H7 (cell line): Measurements from ENCODE around the gene TRA2A. TPM values are rescaled to one million over a fixed set of nuclear protein-coding genes. Genes with fewer than 3 reads are reported as not detected.
A peak's percentile ranks its signal among the peaks of the same experiment; 100 is the strongest.
"Not testable (repeated sequence)": the region's sequence is repeated elsewhere in the genome, so short reads cannot be mapped to it uniquely, and the experiment has no call there.

Experiments used
- DNase-seq: peaks from one replicate; pipeline ENCODE4 v3.0.0; 2012
- H3K27me3 ChIP-seq: 2 replicates; pipeline ENCODE4 v1.6.0; 2011; ENCODE audit warnings: mild to moderate bottlenecking, low read length; ENCODE audit not compliant: control insufficient read depth, insufficient read depth
- H3K36me3 ChIP-seq: replicated peaks from 2 replicates; pipeline ENCODE4 v1.5.1; 2011; ENCODE audit warnings: low read length; ENCODE audit not compliant: control insufficient read depth, insufficient read depth
- H3K4me3 ChIP-seq: 2 replicates; pipeline ENCODE4 v1.5.1; 2011; ENCODE audit warnings: low read depth, mild to moderate bottlenecking, control low read depth, low read length, moderate library complexity; ENCODE audit not compliant: insufficient read depth
- total RNA-seq: library from RNA; depleted of rRNA; stranded (reverse); fragments of >200 nt; shearing (Covaris generic); gene quantifications from 2 replicates; pipeline ENCODE4 v1.2.3, GENCODE V29; 2014

The TRA2A gene
- total RNA-seq, 1 experiment from 2014 or later = 24.9 TPM

DNA sequence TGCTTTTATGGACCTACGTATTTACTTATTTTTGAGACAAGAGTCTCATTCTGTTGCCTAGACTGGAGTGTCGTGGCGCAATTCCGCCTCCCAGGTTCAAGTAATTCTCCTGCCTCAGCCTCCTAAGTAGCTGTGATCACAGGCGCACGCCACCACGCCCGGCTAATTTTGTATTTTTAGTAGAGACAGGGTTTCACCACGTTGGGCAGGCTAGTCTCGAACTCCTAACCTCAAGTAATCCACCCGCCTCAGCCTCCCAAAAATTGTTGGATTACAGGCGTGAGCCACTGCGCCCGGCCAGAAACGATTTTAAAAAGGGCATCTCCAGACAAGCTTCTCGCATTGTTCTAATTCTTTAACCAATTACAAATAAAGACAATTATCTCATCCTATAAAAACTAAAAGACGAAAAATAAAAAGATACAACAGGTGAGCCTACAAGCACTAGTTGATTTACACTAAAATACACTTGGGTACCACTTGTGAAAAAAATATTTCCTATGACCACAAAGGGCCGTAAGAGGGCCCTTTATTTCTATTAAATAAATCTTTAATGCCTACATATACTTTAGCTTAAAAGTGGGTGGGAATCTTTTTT is 2.4 kb downstream of the TRA2A start:
- H3K27me3 ChIP-seq = no peaks in the 10 kb centered on the region
- no peak overlapping the region for H3K4me3 ChIP-seq
- no peak for DNase-seq
- no peaks in the 10 kb centered on the region for H3K36me3 ChIP-seq

DNA sequence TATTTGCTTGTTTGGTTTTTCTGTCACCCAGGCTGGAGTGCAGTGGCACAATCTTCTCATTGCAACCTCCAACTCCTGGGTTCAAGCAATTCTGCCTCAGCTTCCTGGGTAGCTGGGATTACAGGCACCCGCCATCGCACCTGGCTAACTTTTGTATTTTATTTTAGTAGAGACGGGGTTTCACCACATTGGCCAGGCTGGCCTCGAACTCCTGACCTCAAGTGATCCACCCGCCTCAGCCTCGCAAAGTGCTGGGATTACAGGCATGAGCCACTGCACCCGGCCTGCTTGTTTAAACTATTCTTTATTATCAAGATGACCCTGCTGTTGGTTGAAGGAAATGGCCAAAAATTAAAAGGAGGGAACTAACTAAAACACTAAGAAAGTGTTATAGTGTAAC is 6.2 kb downstream of the TRA2A start:
- H3K27me3 ChIP-seq, H3K4me3 ChIP-seq, H3K36me3 ChIP-seq, DNase-seq: not testable (repeated sequence)

DNA sequence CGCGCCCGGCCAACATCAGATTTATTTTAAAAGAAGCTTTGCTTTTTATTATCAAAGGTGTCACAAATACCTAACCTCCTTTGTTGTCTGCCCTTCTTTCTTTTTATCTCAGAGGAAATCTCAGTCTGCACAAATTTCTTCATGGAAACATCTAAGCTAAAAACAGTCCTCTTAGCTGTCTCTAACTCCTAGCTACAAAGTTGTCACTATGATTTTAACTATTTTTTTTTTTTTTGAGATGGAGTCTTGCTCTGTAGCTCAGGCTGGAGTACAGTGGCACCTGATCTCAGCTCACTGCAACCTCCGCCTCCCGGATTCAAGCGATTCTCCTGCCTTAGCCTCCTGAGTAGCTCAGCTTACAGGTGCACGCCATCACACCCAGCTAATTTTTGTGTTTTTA is 7.3 kb downstream of the TRA2A start:
- DNase-seq = no peak
- H3K27me3 ChIP-seq = no peaks in the 10 kb centered on the region
- no peak overlapping the region for H3K4me3 ChIP-seq
- peaks cover 11% of the 10 kb centered on the region for H3K36me3 ChIP-seq

DNA sequence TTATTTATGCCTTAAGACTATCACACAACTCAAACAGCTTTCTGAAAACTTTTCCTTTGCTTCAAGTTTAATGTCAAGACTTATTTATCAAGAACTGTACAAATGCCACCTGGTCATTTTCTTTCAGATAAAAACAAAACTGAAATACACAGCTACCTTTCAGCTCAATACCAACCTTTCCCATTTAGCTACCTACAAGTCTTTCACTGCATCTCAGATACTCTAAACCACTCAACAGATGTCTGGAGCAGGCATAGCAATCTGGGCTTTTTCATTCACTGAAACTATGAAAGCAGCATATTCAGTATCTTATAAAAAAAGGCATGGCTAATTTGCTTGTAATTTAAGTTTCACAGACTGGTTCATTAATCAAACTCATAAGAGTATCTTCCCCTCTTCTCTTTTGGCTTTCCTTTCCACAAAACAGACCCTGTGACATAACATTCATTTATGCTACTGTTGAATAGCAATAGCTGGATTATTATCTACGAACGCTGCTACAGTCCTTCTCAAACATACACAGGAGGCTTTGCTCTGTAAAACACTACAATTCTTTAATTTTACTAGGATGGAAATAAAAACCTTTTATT is 8.2 kb downstream of the TRA2A start:
- DNase-seq = no peak
- Histone ChIP-seq H3K27me3 (no peaks in the 10 kb centered on the region), H3K4me3 (no peak overlapping the region), H3K36me3 (peaks cover 19% of the 10 kb centered on the region)

DNA sequence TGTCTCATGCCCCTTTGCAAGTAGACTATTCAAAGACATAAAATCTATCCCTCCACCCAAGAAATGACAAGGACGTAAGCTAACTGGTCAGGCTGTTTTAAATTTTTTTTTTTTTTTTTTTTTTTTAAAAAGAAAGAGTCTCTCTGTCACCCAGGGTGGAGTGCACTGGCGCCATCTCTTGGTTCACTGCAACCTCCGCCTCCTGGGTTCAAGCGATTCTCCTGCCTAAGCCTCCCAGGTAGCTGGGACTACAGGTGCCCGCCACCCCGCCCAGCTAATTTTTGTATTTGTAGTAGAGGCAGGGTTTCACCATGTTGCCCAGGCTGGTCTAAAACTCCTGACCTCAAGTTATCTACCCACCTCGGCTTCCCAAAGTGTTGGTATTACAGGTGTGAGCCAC is 11.2 kb downstream of the TRA2A start:
- H3K36me3 ChIP-seq = peaks cover 29% of the 10 kb centered on the region

DNA sequence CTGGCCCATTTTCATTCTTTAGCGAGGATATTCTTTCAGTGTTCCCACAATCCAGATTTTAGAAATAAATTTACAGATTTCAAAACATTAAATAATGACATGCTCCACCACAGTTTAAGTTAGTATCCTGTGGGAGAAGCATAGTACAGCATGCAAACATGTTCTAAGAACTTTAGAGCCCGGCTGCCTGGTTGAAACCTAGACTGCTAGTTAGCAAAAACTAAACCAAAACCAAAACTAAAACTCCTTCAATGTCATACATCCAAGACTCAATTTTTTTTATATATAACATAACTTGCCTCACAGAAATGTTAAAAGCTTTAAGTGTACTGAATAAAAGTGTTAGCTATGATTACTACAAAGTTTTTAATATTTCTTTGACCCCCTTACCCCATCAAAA is 17.0 kb downstream of the TRA2A start:
- no peak overlapping the region for H3K4me3 ChIP-seq
- H3K27me3 ChIP-seq = no peaks in the 10 kb centered on the region
- peaks cover 40% of the 10 kb centered on the region for H3K36me3 ChIP-seq
- DNase-seq = no peak

More for the DNA sequence above, 11.2 kb downstream of the TRA2A start:
- Histone ChIP-seq H3K4me3 (no peak overlapping the region), H3K27me3 (no peaks in the 10 kb centered on the region)
- DNase-seq = no peak

DNA sequence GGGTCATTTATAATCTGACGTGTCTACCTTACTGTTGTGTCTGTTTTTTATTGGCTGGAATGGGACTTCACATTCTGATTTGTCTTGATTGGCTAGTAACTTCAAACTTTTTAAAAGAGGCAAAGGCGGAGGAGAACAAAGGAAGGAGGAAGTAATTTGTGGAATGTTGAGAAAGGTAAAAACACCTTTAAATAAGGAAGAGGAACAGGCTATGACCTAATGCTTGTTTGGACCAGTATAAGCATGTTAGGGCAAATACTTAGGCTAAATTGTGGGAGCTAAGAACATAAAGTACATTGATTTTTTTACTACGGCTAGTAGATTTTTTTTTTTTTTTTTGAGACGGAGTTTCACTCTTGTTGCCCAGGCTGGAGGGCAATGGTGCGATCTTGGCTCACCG is 18.0 kb downstream of the TRA2A start:
- H3K36me3 ChIP-seq = peaks cover 36% of the 10 kb centered on the region
- not testable (repeated sequence) for H3K4me3 ChIP-seq, DNase-seq, H3K27me3 ChIP-seq

DNA sequence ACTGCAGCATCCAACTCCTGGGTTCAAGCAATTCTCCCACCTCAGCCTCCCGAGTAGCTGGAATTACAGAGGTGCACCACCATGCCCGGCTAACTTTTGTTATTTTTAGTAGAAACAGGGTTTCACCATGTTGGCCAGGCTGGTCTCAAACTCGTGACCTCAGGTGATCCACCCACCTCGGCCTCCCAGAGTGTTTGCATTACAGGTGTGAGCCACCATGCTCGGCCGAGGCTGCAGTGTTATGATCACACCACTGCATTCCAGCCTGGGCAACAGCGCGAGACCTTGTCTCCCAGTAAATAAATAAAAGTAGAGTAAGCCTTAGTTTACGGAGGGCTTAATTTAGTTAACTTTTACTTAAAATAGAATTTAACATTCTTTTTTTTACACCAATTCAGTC is 37.8 kb downstream of the TRA2A start:
- H3K4me3 ChIP-seq = no peak overlapping the region
- DNase-seq = no peak
- H3K36me3 ChIP-seq = no peaks in the 10 kb centered on the region; the same call in 1 of the 2 replicates
- H3K27me3 ChIP-seq = no peaks in the 10 kb centered on the region

DNA sequence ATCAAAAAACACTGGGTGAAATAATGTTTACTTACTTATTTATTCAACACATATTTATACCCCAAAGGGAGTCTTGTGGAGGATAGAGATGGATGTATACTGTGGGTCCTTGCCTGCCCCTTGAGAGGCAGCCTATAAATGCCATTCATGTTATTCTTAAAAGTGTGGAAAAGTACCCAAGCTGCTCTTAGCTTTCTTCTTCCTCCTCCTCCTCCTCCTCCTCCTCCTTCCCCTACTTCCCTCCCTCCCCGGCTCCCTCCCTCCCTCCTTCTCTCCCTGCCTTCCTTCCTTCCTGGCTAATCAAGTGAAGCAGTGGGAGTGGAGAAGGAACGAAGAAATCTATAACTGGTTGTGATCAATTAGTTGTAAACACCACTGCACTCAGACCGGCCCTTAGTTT is 40.3 kb downstream of the TRA2A start:
- H3K4me3 ChIP-seq = no peak overlapping the region

DNA sequence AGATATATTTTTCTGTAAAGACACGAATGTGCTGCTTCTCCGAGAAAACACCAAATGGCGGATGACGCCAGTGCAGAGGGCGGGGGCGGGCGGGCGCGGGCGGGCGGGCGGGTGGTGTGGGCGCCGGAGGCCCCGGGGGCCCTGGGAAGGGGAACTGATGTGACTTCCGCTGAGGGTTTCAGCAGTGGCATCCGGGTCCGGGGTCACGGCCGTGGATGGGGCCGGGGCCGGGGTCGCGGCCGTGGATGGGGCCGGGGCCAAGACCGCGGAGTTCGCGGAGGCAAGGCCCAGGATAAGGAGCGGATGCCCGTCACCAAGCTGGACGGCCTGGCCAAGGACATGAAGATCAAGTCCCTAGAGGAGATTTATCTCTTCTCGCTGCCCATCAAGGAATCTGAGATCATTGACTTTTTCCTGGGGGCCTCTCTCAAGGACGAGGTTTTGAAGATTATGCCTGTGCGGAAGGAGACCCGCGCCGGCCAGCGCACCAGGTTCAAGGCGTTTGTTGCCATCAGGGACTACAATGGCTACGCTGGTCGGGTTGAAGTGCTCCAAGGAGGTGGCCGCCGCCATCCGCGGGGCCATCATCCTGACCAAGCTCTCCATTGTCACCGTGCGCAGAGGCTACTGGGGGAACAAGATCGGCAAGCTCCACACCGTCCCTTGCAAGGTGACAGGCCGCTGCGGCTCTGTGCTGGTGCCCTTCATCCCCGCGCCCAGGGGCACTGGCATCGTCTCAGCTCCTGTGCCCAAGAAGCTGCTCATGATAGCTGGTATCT is 41.2 kb downstream of the TRA2A start:
- H3K36me3 ChIP-seq = no peaks in the 10 kb centered on the region; the same call in 1 of the 2 replicates
- peak; percentile 45 for DNase-seq
- H3K4me3 ChIP-seq = no peak overlapping the region
- H3K27me3 ChIP-seq = no peaks in the 10 kb centered on the region

More for the DNA sequence above, 40.3 kb downstream of the TRA2A start:
- DNase-seq = no peak
- Histone ChIP-seq H3K36me3 (no peaks in the 10 kb centered on the region; the same call in 1 of the 2 replicates), H3K27me3 (no peaks in the 10 kb centered on the region)

DNA sequence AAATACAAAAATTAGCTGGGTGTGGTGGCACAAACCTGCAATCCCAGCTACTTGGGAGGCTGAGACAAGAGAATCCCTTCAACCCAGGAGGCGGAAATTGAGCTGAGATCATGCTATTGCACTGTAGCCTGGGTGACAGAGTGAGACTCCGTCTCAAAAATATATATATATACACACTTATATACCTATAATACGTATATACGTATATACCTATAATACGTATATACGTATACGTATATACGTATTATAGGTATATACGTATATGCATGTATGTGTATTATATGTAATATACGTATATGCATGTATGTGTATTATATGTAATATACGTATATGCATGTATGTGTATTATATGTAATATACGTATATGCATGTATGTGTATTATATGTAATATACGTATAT is 43.1 kb downstream of the TRA2A start:
- not testable (repeated sequence) for DNase-seq, H3K4me3 ChIP-seq, H3K36me3 ChIP-seq, H3K27me3 ChIP-seq

DNA sequence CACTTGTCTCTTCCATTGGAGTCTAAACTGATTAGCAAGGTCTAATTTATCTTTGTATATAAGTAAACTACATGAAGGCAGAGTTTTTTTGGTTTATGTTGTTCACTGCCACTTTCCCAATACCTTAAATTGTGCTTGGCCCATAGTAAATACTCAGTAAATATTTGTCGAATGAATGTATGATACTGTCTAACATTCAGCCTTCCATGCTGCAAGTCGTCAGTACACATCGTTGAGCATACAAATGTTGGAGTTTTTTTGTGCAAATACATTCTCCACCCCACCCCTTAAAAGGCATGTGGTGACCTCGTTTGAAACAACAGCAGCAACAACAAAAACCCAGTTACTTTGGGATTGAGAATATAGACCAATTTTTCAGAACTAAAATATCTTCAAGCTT is 44.1 kb downstream of the TRA2A start:
- Histone ChIP-seq H3K27me3 (no peaks in the 10 kb centered on the region), H3K4me3 (no peak overlapping the region), H3K36me3 (no peaks in the 10 kb centered on the region; the same call in 1 of the 2 replicates)
- no peak for DNase-seq

DNA sequence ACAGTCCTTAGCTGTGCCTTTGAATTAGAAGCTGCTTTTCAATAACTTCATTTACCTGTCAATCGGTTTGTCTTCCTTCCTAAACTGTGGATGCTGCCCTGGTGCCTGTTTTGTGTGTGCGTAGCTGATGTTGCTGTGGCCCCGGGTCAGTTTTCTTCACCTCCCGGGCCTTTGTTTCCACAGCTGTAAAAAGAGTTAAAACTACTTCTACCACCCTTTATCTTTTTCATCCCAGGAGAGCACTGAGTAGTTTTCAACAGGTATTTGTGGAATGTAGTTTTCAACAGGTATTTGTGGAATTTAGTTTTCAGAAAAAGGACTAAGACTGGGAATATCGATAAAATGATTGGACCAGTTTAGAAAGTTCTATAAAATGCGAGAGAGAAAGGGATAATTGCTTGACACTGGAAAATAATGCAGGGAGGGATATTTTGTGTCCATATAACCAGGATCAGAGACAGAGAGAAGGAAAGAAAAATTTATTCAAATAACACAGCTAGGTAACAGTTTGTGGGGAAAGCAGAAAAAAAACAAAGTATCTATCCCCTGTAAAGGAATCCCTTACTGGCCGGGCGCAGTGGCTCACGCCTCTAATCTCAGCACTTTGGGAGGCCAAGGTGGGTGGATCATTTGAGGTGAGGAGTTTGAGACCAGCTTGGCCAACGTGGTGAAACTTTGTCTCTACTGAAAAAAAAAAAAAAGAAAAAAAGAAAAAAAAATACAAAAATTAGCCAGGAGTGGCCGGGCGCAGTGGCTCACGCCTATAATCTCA is 45.6 kb downstream of the TRA2A start:
- Histone ChIP-seq H3K36me3 (no peaks in the 10 kb centered on the region; the same call in 1 of the 2 replicates), H3K27me3 (no peaks in the 10 kb centered on the region), H3K4me3 (no peak overlapping the region)
- DNase-seq = peak; percentile 53

DNA sequence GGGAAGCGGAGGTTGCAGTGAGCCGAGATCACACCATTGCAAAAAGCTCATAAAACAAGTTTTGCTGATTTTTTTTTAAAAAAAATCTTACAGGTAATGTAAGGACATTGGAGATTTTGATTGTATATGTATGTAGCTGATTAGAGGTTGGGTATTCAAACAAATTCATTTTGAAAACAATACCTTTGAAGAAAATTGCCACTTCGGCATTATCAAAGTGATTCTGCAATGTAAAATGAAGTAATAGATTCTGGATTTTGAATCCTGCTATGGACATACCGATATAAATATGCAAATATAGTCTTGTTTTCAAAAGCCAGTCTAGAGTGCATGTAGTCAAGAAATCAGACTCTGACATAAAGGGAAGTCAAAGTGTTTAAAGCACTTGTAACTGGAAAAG is 49.1 kb downstream of the TRA2A start:
- Histone ChIP-seq H3K4me3 (no peak overlapping the region), H3K36me3 (no peaks in the 10 kb centered on the region), H3K27me3 (no peaks in the 10 kb centered on the region)
- DNase-seq = no peak
